ENCODE measurements around the gene SOX6.

DNA sequence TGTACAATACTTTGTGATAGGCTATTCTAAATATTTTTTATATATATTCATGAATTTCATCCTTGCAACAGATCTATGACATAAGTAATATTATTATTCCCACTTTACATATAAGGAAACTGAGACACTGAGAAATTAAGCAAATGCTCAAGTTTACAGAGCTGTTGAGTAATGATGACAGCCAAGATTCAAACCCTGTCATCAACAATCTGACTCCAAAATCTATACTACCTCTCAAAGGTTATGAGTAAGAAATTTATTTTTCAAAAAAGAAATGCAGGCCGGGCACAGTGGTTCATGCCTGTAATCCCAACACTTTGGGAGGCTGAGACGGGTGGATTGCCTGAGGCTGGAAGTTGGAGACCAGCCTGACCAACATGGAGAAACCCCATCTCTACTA, 22.6 kb upstream of the SOX6 start:
- TF ChIP-seq, protein P1, sequence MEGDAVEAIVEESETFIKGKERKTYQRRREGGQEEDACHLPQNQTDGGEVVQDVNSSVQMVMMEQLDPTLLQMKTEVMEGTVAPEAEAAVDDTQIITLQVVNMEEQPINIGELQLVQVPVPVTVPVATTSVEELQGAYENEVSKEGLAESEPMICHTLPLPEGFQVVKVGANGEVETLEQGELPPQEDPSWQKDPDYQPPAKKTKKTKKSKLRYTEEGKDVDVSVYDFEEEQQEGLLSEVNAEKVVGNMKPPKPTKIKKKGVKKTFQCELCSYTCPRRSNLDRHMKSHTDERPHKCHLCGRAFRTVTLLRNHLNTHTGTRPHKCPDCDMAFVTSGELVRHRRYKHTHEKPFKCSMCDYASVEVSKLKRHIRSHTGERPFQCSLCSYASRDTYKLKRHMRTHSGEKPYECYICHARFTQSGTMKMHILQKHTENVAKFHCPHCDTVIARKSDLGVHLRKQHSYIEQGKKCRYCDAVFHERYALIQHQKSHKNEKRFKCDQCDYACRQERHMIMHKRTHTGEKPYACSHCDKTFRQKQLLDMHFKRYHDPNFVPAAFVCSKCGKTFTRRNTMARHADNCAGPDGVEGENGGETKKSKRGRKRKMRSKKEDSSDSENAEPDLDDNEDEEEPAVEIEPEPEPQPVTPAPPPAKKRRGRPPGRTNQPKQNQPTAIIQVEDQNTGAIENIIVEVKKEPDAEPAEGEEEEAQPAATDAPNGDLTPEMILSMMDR (conservative IDR thresholded peaks at IDR 0.05; ENCODE audit: low read length), result no peak
- TF ChIP-seq EZH2phosphoT487 (IDR thresholded peaks at IDR 0.05; ENCODE audit: borderline replicate concordance), result no peak

All from Loucy (cell line).